ENCODE results near the gene DHDH.

Gene DHDH

DNA sequence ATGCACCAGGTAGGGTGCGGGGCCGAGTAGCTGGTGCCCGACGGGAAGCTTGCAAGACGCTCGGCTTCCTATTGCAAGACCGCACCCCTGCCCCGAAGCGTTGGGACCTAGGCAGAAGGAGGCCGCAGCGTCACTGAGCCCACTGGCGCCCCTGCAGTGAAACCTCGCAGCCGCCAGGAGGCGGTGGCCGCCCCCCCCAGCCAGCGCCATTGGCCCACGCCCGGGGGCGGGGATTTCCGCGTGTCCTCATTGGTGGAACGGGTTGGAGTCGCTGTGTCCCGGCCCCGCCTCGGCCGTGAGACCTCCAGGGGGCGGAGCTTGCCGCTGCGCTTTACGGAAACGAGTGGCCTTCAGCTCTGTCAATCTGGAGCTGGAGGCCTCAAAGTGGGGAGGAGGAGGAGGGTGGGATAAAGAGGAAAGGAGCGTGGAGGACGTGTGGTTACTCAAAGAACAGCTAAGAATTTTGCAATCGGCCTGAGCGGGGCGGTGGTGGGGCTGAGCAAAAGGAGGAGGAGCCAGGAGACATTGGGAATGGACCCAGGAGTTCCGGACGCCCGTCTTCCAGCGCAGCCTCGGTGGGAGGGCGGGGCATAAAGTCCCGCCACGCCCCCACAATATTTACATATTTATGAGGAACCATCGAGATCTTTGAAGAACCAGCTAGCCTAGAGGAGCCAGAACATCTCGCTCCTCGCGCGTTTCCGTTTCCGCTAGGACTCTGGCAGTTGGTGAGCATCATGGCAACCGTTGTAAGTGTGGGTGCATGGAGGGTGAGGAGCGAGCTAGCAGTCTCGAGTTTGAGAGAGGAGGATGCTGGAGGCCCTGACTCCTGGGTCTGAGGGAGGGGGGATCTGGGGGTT lies 59.9 kb downstream of the DHDH start, which contains the start of the genes GYS1 and RUVBL2:
Gene GYS1 (minus strand): TSS at position 135 of the 860 bp plus-strand sequence. CDS start 197 bp downstream, outside the sequence.
Gene RUVBL2 (plus strand): TSS at position 713 of the 860 bp plus-strand sequence. CDS start 25 bp downstream, at position 738.
- DNase-seq (ENCODE audit: low read depth): peak; percentile 98

GRCh38 chr19:48994035-48994386 lies 60.5 kb downstream of the DHDH start:
- DNase-seq (ENCODE audit: low read depth): no peak

Measured in stimulated activated CD8-positive, alpha-beta memory T cell treated with anti-CD3 and anti-CD28 coated beads, Interleukin-12 subunit alpha, Interleukin-12 subunit beta, amount 100 ng/mL, for 1 hour (primary cell).